Epithelial cell of umbilical artery (primary cell): ENCODE results near the gene KRTAP23-1. TPM values are rescaled to one million over a fixed set of nuclear protein-coding genes. Genes with fewer than 3 reads are reported as not detected.

Source experiments
- total RNA-seq: library from RNA; depleted of rRNA; stranded (reverse); fragments of >200 nt; gene quantifications from 2 replicates; pipeline ENCODE4 v1.2.3, GENCODE V29; 2014

The KRTAP23-1 gene, protein sequence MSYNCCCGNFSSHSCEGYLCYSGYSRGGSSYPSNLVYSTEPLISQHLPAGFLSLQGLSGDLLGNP
- not detected in 2 replicates for total RNA-seq

DNA sequence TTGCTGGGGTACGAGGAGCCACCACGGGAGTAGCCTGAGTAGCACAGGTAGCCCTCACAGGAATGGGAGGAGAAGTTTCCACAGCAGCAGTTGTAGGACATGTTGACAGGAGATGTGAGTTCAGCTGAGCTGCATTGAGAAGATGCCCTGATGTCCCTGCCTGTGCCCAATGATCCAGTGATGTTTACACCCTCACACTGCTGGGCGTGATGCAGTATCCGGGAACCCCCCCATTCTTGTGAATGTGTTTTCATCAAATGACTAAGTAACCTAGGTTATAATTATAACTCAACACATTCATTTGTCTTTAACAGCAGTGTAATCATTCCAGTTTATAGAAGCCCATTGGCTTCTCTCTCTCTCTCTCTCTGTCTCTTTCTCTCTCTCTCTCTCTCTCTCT is at the start of gene KRTAP23-1:
Gene KRTAP23-1, minus strand, starts transcription at position 101 of the 400 bp plus-strand sequence. Its CDS starts 0 bp downstream, at position 101.

DNA sequence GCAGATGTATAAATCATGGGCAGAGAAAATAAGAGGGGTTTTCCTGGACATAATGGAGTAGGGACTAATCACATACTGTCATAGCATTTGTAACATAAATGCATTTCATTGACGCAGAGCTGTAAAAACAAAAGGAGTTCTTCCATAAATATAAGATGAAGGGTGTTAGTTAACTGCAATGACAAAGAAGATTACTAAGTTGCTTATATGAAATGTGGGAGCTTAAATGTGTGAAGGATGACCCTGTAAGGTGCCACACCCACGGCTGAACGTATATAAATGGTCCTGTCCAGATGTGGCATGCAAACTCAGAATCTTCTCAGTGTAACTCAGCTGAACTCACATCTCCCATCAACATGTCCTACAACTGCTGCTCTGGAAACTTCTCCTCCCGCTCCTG is 47.3 kb upstream of the KRTAP23-1 start, which contains the start of gene KRTAP13-1:
Gene KRTAP13-1, plus strand, starts transcription at position 301 of the 400 bp plus-strand sequence. Its CDS starts 56 bp downstream, at position 357.

DNA sequence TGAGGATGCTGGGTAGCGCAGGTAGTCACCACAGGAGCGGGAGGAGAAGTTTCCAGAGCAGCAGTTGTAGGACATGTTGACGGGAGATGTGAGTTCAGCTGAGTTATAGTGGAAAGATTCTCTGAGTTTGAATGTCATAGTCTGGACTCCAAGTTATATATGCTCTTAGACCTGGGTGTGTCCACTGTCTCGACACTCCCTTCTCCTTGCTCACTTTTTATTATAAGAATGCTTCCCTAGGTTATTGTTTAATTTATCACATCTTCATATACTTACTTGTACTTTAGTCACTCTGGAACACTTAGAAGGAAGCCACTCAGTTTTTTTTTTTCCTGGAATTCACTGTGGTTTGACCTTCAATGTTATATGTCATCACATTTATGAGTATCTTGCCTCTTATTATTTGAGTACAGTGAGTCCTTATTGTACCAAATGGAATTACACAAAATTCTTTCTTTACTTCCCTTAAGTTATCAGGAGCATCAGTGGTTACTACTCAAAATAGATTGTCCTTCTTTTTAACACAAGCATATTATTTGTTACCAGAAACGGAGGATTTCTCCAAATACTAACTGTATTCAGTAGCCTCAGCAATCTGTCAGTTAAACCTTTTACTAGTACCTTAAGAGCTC is 23.8 kb upstream of the KRTAP23-1 start, which contains the start of gene KRTAP13-2:
Gene KRTAP13-2, minus strand, starts transcription at position 133 of the 632 bp plus-strand sequence. Its CDS starts 58 bp downstream, at position 75.

DNA sequence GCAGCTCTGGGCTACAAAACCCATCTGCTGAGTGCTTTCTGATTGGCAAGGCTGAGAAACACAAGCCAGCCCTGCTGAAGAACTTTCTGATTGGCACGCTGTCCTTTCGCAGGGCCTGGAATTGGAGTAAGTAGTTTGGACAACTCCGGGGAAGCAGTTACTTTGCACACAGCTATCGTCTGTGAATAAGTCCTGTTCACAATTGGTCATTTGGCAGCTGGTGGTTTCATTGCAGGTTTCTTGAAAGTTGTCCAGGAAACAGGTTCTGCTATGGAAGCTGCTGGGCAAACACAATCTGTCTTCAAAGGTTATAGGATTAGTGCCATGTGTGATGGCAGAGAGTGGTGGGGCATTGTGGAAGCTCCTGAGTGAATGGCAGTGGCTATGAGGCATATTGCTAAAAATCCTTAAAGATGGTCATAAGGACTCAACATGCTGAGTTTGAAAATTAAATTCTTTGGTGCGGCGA is 11.1 kb downstream of the KRTAP23-1 start, which contains the start of gene KRTAP27-1:
Gene KRTAP27-1, minus strand, starts transcription at position 419 of the 469 bp plus-strand sequence. Its CDS starts 26 bp downstream, at position 393.

DNA sequence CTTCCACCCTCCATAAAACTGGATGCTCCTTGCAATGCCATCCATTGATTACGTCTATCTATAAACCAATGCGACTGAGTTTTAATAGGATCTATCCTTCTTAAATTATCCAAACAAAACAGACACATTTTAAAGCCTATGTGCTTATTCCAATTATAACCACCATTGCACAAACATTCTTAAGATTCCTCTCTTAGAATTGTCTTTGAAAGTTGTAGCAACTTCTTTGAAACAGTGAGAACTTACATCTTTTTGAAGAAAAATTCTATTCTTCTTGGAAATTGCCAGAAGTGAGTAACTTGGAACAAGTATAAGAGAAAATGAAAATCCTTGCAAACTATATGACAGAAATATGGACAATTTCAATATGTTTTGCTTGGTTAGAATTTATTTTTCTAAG is 28.2 kb downstream of the KRTAP23-1 start, which contains the start of gene KRTAP26-1:
Gene KRTAP26-1, minus strand, starts transcription at position 101 of the 400 bp plus-strand sequence. CDS start 280 bp downstream, outside the sequence.

Other genes with a start within 250 kb of the KRTAP23-1 start
- not detected in 2 replicates for gene CLDN17, start 181.8 kb downstream of the KRTAP23-1 start, total RNA-seq
- not detected in 2 replicates for gene CLDN8, start 132.5 kb downstream of the KRTAP23-1 start, total RNA-seq
- gene KRTAP24-1, start 65.7 kb downstream of the KRTAP23-1 start, total RNA-seq = not detected in 2 replicates
- not detected in 2 replicates for gene KRTAP25-1, start 59.1 kb downstream of the KRTAP23-1 start, total RNA-seq
- not detected in 2 replicates for gene KRTAP26-1, start 28.3 kb downstream of the KRTAP23-1 start, total RNA-seq
- gene KRTAP27-1, start 10.9 kb downstream of the KRTAP23-1 start, total RNA-seq = not detected in 2 replicates
- gene KRTAP13-2, start 23.7 kb upstream of the KRTAP23-1 start, total RNA-seq = not detected in 2 replicates
- gene KRTAP13-1, start 47.4 kb upstream of the KRTAP23-1 start, total RNA-seq = not detected in 2 replicates
- not detected in 2 replicates for gene KRTAP13-3, start 77.3 kb upstream of the KRTAP23-1 start, total RNA-seq
- not detected in 2 replicates for gene KRTAP13-4, start 81.6 kb upstream of the KRTAP23-1 start, total RNA-seq
- not detected in 2 replicates for gene KRTAP15-1, start 91.7 kb upstream of the KRTAP23-1 start, total RNA-seq
- not detected in 2 replicates for gene KRTAP19-1, start 131.8 kb upstream of the KRTAP23-1 start, total RNA-seq
- not detected in 2 replicates for gene KRTAP19-2, start 138.8 kb upstream of the KRTAP23-1 start, total RNA-seq
- not detected in 2 replicates for gene KRTAP19-3, start 143.4 kb upstream of the KRTAP23-1 start, total RNA-seq
- not detected in 2 replicates for gene KRTAP19-4, start 148.6 kb upstream of the KRTAP23-1 start, total RNA-seq
- not detected in 2 replicates for gene KRTAP19-5, start 153.5 kb upstream of the KRTAP23-1 start, total RNA-seq
- gene KRTAP19-6, start 193.3 kb upstream of the KRTAP23-1 start, total RNA-seq = not detected in 2 replicates
- not detected in 2 replicates for gene KRTAP19-7, start 212.7 kb upstream of the KRTAP23-1 start, total RNA-seq
- gene KRTAP22-2, start 241.8 kb upstream of the KRTAP23-1 start, total RNA-seq = not detected in 2 replicates
- not detected in 2 replicates for gene KRTAP6-3, start 243.8 kb upstream of the KRTAP23-1 start, total RNA-seq